NCI-H2107 treated with DMSO at 0.1 percent for 48 hours (cell line): Measurements from ENCODE around the gene IL17REL.

Experiments used
- DNase-seq: peaks from one replicate; lab custom pipeline; 2025; ENCODE audit not compliant: unreplicated experiment; lab: John Stamatoyannopoulos, UW

IL17REL gene

DNA sequence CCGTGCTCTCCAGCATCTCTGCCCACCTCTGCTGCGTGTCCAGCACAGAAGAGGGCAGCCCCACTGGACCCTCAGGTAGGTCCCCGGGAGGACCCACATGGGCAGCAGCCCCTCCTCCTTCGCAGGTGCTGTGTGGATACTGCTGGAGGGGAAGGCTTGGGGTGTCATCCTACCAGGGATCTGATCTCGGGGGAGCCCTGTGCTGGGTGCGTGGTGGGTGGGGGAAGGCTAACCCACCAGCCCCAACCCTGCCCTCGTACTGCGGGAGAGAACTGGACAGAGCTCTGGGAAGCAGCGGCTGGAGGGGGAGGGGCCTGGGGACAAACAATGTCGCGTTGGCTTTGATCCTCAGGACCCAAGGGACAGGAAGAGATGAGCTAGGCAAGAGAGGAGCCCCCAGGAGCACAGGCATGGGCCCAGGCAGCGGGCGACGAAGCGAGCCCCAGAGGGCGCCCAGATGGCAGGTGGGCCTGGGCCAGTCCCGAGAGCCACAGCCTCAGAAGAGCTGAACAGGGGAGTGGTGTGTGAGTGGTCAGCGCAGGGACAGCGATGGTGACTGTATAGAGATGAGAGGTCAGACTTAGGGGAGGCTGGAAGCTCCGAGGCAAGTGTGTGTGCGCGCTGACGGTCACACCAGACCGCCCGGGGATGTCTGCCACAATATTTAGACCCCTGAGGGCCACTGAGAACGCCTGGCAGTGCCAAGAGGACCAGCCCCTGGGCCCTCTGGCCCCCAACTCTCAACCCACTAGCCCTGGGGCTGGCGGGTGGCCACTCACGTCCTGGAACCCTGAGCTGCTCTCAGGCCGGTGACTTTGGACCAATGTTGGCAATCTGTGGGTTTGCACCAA is 53.4 kb downstream of the IL17REL start:
- DNase-seq: no peak

DNA sequence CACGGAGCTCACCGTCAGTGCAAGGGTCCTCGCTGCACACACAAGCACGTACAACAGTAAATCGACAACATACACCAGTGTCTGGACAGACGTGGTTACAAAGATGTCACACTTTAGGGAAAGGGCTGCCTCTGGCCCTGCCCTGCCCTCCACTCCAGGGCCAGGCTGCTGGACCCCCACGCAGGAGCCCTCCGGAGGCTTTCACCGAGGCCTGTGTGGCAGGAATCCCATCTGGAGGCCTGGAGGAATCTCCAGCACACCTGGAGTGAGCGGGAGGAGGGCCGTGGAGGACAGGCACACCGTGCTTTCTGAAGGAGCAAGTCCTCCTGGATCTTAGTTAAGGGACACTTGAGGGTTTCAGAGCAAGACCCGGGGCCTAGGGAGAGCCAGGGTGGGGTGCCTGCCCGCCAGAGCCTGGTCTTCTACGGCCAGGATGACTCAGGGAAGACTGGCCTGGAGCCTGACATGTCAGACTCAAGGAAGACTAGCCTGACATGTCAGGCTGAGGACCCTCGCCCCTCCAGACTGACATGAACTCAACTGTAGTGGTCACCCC is 54.1 kb downstream of the IL17REL start:
- no peak for DNase-seq

DNA sequence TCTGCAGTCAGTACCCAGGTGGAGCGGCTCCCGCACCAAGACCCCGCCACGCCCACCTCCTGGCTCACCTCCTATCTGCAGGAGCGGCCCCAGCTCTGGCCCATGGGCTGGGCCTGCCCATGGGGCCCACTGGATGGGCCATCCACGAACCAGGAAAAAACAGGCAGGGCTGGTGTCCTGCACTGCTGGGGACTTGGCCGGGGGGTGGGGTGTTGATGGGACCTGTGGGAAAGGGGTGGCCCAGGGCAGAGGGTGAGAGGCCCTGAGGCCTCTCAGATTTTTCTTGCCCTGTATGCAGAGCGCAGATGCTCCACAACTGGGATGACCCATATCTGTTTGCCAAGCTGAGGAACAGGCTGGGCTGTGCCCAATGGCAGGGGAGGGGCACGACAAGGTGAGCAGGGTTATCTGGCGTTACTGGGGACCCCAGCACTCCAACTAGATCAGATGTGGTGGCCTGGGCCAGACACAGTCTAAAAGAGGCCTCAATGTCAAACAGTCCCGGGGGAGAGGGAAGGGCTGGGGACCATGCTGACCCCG is 54.7 kb downstream of the IL17REL start:
- DNase-seq: no peak

DNA sequence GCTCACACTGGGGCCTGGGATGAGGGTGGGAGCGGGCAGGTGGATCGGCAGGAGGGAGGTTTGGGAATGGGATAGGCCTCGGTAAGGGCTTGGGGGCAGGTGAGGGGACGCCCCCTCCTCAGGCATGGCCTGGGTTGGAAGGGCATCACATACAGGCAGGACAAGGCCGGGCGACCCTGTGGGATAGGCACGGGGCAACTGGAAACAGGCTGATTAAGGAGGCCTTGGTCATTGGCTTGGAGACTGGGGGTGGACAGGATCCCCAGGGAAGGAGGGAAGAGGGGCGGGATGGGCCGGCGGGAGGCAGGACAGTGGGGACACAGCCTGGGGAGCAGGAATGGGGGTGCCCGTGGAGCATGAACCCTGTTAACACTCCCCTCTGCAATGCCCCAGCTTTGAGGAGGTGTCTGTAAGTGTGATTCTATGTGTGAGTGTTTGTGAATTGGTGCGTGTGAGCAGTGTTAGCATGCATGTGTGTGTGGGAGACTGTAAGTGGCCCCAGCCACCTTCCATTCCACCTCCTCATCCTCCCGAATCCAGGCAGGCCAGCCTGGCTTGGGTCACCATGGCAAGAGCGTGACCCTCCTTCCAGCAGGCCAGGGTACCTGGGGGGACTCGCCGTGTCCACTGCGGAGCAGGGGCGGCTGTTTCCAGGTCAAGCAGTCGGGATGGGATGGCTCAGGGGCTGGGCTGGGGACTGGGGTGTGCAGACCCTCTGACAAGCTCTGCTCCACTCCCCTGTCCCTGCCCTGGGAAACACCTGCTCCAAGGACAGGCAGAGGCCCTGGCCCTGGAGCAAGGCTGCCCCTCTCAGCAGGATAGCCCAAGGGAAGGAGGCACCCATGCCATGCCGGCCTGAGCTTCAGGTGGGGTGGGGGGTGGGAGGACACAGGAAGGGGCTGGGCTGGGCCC is 55.4 kb downstream of the IL17REL start:
- no peak for DNase-seq

DNA sequence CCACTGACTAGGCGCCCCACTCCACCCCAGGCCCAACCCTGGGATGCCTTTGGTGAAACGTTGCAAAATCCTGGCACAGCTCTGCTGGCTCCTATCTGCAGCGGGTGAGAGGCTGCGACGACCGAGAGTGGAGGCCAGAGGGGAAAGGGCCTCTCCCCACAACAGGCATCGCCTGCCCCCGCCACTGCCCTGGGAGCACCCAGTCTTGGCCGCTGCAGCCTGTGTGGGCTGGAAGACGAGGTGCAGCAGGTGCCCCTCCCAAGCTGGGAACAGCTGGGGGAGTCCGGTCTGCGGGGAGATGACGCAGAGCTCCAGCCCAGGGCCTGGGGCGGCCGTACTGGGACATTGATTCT is 56.2 kb downstream of the IL17REL start:
- DNase-seq: no peak

DNA sequence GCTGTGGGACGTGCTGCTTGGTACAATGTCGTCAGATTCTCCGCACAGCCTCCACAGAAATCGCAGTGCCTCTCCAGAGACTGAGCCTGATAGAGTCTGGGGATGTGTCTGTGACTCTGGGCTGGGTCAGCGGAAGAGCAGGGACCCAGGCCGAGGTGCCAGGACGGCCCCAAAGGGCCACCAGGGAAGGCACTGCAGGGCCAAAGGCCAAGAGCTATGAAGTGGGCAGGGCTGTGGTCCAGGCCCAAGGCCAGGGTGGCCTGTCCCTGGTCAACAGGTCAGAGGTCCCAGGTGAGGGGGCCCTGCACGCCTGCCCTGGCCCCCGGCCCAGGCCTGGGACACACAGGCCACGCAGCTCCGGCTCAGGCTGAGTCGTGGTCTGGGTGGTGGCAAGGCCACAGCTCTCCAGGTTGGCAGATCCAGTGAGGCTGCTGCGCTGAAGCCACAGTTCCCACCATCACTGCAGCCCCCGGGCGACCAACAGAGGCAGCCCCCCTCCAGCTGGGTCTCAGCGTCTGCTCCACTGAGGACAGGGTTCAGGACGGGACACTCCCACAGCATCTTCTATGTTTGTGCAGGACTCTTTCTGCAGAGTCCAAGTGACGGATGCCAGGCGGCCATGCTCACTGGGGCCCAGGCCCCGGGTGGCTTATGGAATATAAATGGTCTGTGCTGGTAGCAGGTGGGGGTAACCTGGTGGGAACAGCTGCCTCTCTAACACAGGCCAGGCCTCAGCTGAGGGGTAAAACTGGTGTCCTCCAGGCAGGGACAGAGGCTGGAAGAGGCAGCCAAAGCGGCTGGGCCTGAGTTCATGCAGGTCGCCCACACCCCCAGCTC is 56.8 kb downstream of the IL17REL start:
- no peak for DNase-seq

DNA sequence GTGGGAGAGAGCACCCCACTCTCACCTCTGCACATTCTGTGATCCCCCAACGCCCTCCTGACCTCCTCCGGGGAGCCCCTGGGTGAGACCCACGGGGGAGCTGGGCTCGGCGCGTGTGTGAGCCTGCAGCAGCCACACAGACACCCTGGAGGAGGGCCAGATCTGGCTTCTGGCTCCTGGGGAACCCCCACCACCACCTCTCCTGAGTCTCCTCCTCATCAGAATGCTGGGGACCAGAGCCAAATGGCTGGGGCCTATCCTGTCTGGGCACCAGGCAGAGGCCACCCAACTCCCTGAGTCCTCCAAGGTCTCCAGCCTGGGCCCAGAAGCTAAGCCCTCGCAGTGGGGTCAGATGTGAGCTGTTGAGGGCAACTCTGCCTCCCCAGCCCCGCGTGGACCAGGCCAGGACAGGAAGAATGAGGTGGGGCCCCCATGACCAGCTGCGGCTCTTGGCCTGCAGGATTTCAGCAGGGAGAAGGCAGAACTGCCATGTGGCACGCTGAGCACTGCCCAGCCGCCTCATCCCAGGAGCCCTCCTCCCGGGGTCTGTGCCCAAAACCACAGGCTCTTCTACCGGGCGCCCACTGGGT is 57.5 kb downstream of the IL17REL start:
- DNase-seq: no peak

DNA sequence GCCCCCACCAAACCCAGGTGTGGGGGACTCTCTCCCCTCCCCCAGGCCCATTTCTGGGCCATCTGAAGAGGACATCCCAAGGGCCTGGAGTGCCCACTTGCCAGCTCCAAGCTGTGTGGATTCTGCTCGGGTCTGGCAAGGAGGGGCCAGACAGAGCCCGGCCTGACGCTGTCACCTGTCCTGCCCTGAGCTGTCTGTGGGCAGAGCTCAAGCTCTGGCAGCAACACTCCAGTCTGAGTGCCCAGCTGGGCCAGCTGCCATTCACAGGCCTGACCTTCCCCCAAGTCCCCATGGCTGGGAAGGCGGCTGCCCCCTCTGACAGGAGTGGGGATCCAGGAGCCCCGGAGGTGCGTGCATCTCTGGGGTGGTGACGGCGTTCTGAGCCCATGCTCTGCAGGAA is 58.2 kb downstream of the IL17REL start:
- DNase-seq: no peak

DNA sequence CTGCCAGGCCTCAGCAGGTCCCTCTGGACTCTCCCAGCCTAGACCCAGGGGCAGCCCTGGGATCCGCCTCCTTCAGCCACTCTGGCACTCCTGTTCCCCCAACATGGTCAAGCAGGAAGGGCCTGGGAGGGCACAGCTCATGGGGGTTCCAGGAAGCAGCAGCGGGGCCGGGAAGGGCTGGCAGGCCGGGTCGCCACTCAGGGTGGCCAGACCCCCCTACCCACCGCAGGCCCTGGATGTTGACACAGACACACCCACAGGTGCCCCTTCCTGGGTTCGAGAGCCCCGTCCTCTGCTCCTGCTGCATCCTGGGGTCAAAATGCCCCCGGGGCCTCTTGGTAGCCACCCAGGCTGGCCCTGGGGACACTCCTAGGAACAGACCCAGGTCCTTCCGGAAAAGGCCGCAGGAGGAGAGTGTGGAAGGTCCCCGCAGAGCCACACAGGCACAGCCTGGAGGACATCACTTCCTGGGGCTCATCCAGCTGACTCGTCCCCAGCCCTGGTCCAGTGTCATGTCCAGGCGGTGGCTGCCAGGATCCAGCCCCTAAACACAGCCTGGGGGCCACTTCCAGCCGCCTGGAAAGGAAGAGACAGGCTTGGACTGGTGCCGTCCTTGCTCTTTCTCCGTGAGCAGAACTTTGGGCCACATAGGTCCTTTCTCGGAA is 58.8 kb downstream of the IL17REL start:
- no peak for DNase-seq

DNA sequence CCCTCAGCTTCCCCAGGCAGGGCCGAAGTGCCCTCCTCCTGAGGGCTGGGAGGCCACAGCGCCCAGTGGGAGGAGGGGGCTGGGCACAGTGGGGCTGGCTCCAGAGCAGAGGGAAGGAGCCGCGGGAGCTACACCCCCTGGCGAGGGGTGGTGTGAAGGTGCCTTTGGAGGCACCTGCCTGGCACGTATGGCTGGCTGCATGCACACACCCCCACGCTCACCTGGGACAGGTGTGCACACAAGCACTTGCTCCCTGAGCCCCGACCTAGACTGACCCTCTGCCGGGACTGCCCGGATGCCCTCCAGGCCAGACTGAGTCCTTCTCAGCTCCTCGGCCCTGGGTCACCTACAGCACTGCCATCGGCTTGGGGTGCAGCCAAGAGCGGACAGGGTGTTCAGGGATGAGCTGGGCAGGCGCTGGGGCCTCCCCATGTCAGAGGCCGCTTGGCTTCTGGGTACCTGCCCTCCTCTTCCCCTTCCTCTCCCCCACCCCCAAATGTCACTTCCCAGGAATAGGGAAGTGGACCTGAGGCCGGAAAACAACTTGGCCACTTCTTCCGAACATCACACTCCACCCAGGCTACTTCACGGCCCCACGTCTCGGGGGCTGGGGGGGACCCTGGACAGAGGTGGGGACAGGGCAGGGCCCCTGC is 59.4 kb downstream of the IL17REL start:
- DNase-seq: no peak

DNA sequence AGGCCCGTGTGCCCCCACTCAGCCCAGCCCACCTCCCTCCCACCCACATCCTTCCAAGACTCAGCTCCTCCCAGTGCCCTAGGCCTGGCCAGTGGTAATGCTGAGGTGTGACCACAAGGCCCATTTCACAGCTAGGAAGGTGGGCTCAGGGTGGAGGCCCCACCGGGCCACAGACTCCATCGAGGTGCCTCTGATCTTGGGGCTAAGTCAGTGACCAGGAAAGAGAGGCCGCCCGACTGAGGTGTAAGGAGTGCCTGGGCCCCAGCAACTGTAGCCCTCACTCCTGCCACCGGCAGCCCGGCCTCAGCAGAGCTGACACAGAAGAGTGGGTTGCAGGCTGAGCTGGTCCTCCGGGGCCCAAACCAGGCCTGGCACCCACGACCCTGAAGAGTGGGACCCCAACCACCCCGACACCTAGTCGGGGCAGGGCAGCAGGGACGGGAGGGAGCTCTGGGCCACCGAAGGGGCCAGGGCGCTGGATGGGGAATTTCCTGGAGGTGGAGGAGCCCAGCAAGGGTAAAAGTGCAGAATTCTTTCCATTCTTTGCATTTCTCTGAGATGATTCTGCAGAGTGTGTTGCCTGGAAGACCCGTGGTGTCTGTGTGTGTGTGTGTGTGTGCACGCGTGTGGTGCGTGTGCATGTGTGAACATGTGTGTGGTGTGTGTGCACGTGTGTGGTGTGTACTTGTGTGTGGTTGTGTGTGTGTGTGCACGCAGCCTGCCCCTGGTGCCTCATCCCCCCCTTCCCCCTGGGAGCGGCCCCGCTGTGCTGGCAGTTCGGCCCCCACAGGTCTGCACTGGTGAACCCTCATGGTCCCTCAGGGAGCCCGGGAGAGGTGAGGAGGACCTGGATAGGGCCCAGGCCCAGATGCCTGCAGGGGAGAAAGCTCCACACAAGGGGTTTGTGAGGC is 60.3 kb downstream of the IL17REL start:
- DNase-seq: no peak

DNA sequence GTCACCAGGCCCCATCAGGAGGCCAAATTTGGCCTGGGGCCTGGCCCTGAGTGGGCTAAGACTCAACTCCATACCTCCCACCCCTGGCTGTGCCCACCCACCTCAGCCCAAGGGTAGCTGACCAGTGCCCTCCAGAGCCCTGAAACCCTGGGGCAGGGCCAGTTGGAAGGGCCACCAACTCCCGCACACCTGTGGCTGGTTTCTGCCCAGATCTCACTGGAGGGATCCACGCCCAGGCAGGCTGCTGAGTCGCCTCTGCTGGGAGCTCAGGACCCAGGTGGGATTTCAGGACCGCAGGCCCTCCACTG is 60.9 kb downstream of the IL17REL start:
- DNase-seq: no peak

DNA sequence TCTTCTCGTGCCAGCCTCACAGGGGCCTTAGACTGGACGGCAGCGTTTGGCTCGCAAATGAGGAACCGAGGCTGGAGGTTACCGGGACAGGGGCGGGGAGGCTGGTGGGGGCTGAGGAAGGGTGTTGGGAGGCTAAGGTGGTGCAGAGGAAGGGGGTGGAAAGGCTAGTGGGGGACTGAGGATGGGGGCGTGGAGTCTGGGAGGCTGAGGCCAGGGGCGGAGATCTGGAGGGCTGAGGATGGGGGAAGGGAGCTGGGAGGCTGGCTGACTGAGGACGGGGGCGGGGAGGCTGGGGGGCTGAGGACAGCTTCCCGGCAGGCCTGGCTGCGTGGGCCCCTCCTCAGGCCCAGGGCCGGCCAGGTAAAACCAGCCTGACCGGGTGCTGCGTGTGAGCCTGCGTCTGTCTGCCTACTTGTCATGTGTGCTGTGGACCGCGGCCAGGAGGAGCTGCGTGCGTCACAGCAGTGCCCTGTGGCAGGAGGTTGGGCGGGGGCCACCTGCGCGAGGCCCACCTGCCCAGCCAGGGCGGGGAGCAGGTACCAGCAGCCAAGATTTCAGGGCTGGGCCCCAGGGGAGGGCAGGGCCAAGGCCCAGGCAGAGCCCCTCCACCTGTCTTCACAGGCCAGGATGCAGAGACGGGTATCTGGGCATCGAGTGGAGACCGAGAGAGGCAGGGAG is 61.4 kb downstream of the IL17REL start:
- DNase-seq: peak; percentile 18

DNA sequence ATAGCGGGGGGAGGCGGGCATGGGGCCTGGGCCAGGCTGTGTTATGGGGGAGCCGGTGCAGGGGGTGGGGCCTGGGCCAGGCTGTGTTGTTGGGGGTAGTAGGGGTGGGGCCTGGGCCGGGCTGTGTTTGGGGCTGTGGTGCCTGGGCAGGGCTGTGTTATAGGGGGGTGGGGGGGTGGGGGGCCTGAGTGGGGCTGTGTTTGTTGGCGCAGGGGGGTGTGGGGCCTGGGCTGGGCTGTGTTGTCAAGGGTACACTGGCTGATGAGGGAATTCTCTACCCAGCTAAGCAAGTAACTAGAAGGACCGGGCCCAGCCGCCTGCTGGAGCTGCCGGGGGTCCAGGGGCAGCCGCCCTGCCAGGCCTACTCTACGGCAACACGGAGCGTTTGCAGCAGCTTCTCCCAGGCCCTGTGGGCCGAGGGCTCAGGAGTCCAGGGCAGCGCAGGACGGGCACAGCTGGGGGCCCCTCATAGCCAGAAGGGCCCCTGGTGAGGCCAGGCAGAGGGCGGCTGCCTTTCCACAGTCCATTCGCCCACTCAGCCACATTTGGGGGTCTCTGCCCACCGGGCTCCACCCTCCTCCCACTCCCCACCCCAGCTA is 62.1 kb downstream of the IL17REL start:
- DNase-seq: no peak

DNA sequence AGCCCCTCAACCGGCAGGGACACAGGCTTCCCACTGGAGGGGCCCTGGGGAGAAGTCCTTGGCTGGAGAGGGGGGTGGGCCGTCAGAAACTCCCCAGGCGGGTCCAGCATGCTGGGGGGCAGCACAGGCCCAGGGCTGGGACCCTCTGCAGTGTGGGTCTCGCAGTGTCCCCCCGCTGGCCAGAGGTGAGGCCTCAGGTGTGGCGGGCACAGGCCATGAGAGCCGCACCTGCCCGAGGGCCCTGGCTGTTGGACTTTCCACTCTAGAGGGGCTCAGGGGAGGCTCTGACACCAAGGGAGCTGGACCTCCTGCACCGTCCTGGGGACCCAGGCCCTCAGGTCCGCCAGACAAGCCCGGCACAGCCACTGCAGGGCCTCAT is 62.7 kb downstream of the IL17REL start:
- no peak for DNase-seq

DNA sequence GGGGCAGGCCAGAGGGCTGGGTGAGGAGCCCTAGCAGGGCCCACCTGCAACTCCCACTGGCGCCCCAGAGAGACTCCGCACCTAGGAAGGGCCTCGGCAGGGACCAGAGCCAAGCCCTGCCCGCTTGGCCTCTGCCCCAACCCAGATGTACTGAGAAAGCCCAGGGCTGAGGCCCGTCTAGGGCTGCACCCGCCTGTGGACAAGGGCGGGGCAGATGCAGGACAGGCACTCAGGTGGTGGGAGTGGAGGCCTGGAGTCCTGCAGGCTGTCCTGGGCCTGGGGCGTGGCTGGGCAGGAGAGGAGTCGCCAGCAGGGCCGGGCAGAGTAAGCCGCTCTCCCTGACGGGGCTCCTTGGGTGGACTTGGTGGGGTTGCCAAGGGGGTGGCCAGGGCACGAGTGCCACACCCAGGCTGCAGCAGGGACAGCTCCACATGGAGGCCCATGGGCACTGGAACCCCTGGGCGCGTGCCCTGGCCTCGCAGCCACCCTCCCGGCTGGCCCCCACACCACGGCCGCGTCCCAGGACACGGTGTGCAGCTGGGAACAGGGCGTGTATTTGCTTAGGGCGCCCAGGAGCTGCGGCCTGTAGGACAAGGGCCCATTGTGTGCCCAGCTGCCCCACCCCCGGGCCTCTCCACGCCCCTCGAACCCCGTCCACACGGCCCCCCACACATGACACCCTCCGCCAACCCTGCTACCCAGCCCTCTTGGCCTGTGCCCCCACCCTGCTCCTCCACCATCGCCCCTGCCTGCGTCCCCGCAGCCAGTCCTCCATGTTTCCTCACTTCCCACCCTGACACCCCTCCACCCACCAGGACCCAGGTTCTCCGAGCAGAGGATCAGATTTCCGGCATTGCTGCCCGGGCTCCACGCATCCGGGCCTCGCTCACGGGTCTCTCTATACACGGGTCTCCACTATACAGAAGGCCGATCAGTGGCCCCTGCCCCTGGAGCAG is 63.3 kb downstream of the IL17REL start:
- DNase-seq: no peak
